Urinary bladder (tissue), 4 donors: ENCODE data around the gene KIF26B. TPM values are rescaled to one million over a fixed set of nuclear protein-coding genes. Genes with fewer than 3 reads are reported as not detected.
"Not testable (repeated sequence)": the region's sequence is repeated elsewhere in the genome, so short reads cannot be mapped to it uniquely, and the experiment has no call there.

Experiments used
- DNase-seq: peaks from one replicate; pipeline ENCODE4 v3.0.0-alpha.2; 2015; ENCODE audit errors: extremely low spot score
- H3K27ac ChIP-seq: one replicate; pipeline ENCODE4 v1.5.1; 2013; ENCODE audit warnings: low read depth, mild to moderate bottlenecking, moderate library complexity
- H3K36me3 ChIP-seq: one replicate; pipeline ENCODE4 v1.6.1; 2013; ENCODE audit warnings: mild to moderate bottlenecking, moderate library complexity; ENCODE audit not compliant: insufficient read depth
- H3K4me1 ChIP-seq: one replicate; pipeline ENCODE4 v1.6.1; 2013; ENCODE audit warnings: mild to moderate bottlenecking, moderate library complexity; ENCODE audit not compliant: insufficient read depth
- H3K4me3 ChIP-seq: one replicate; pipeline ENCODE4 v1.5.1; 2013; ENCODE audit warnings: low read depth, low read length
- WGBS: extraction: QIAGEN DNeasy Blood & Tissue Kit; methylation state at CpG from one replicate; pipeline ENCODE4 v1.1.7; 2013; 5-methylcytosine and 5-hydroxymethylcytosine counted together
- polyA plus RNA-seq: library from polyadenylated mRNA; stranded (reverse); fragments of 200-250 nt; gene quantifications from one replicate; pipeline ENCODE4 v1.2.3, GENCODE V29; 2013
- total RNA-seq: library from RNA; depleted of rRNA; stranded (reverse); fragments of >200 nt; gene quantifications from one replicate; pipeline ENCODE4 v1.2.3, GENCODE V29; 2014
- donor health status: healthy with polysubstance abuse.
- donor health status: healthy.

Gene KIF26B
- total and polyA plus RNA-seq, 2 donors, result 0.62 to 12.2 TPM

GRCh38 chr1:245355851-245356630 is 201.3 kb downstream of the KIF26B start:
- 84% methylated on average over 14 of the region's 14 CpGs for WGBS
- not testable (repeated sequence) for H3K27ac ChIP-seq, H3K4me1 ChIP-seq, H3K4me3 ChIP-seq, H3K36me3 ChIP-seq, DNase-seq

GRCh38 chr1:245356891-245357585 is 202.3 kb downstream of the KIF26B start:
- no peak overlapping the region for H3K4me3 ChIP-seq
- no peaks in the 10 kb centered on the region for H3K36me3 ChIP-seq
- H3K27ac ChIP-seq, result no peak overlapping the region
- H3K4me1 ChIP-seq, result no peaks in the 10 kb centered on the region
- WGBS, result 93% methylated on average over 10 of the region's 10 CpGs
- no peak for DNase-seq

- H3K27ac ChIP-seq, H3K36me3 ChIP-seq, H3K4me1 ChIP-seq, H3K4me3 ChIP-seq, DNase-seq: not testable (repeated sequence)
- 94% methylated on average over 12 of the region's 12 CpGs for WGBS
Observed at GRCh38 chr1:245359101-245359680, 204.4 kb downstream of the KIF26B start.

GRCh38 chr1:245361065-245361464 is 206.3 kb downstream of the KIF26B start:
- no peak overlapping the region for H3K27ac ChIP-seq
- no peaks in the 10 kb centered on the region for H3K36me3 ChIP-seq
- 90% methylated on average over 11 of the region's 11 CpGs for WGBS

GRCh38 chr1:245361951-245362350 is 207.2 kb downstream of the KIF26B start:
- DNase-seq, result no peak
- H3K4me3 ChIP-seq, result no peak overlapping the region
- H3K4me1 ChIP-seq, result no peaks in the 10 kb centered on the region
- no peaks in the 10 kb centered on the region for H3K36me3 ChIP-seq
- WGBS, result 93% methylated on average over 15 of the region's 15 CpGs
- H3K27ac ChIP-seq, result no peak overlapping the region

More at GRCh38 chr1:245361065-245361464, 206.3 kb downstream of the KIF26B start:
- H3K4me3 ChIP-seq, result no peak overlapping the region
- DNase-seq, result no peak
- H3K4me1 ChIP-seq, result no peaks in the 10 kb centered on the region

GRCh38 chr1:245363461-245364200 is 208.8 kb downstream of the KIF26B start:
- no peak overlapping the region for H3K27ac ChIP-seq
- H3K4me3 ChIP-seq, result no peak overlapping the region
- 73% methylated on average over 15 of the region's 15 CpGs for WGBS
- H3K4me1 ChIP-seq, result no peaks in the 10 kb centered on the region
- DNase-seq, result no peak
- no peaks in the 10 kb centered on the region for H3K36me3 ChIP-seq

GRCh38 chr1:245365095-245366020 is 210.6 kb downstream of the KIF26B start:
- no peaks in the 10 kb centered on the region for H3K36me3 ChIP-seq
- no peaks in the 10 kb centered on the region for H3K4me1 ChIP-seq
- 91% methylated on average over 21 of the region's 21 CpGs for WGBS
- no peak for DNase-seq
- no peak overlapping the region for H3K27ac ChIP-seq
- H3K4me3 ChIP-seq, result no peak overlapping the region

- WGBS, result 97% methylated on average over 19 of the region's 19 CpGs
- no peak for DNase-seq
- Histone ChIP-seq H3K4me3 (no peak overlapping the region), H3K4me1 (no peaks in the 10 kb centered on the region), H3K27ac (no peak overlapping the region), H3K36me3 (no peaks in the 10 kb centered on the region)
Observed at GRCh38 chr1:245366886-245367285, 212.1 kb downstream of the KIF26B start.

GRCh38 chr1:245370175-245370825 is 215.5 kb downstream of the KIF26B start:
- Histone ChIP-seq H3K27ac (no peak overlapping the region), H3K36me3 (no peaks in the 10 kb centered on the region), H3K4me3 (no peak overlapping the region), H3K4me1 (no peaks in the 10 kb centered on the region)
- WGBS, result 95% methylated on average over 15 of the region's 15 CpGs
- DNase-seq, result no peak

GRCh38 chr1:245370905-245371581 is 216.3 kb downstream of the KIF26B start:
- WGBS, result 81% methylated on average over 18 of the region's 18 CpGs
- no peak for DNase-seq
- H3K4me1 ChIP-seq, result no peaks in the 10 kb centered on the region
- no peaks in the 10 kb centered on the region for H3K36me3 ChIP-seq
- H3K27ac ChIP-seq, result no peak overlapping the region
- H3K4me3 ChIP-seq, result no peak overlapping the region

GRCh38 chr1:245373131-245373530 is 218.3 kb downstream of the KIF26B start:
- Histone ChIP-seq H3K36me3 (no peaks in the 10 kb centered on the region), H3K4me3 (no peak overlapping the region), H3K4me1 (no peaks in the 10 kb centered on the region), H3K27ac (no peak overlapping the region)
- no peak for DNase-seq
- 93% methylated on average over 4 of the region's 4 CpGs for WGBS
